GM12878 (cell line): Measurements from ENCODE around the gene KDELR1. TPM values are rescaled to one million over a fixed set of nuclear protein-coding genes. Genes with fewer than 3 reads are reported as not detected.

Experiments
- ATAC-seq: fragments of 200-7000 bp; cut with Tn5 transposase; 3 replicates; pipeline ENCODE4 v1.9.1; 2020; ENCODE audit warnings: mild to moderate bottlenecking, moderate library complexity
- BruUV-seq: library from RNA; stranded (reverse); fragments of 400-500 nt; replicated peaks from 2 replicates; lab custom pipeline; 2021; lab: Mats Ljungman, UMichigan
- CTCF ChIA-PET: fragments of 300-600 bp; sonication (Branson Sonifier 250); formaldehyde crosslinking; extraction: SDS; loops from one replicate; lab custom pipeline; 2021; ENCODE audit warnings: inconsistent platforms; lab: Yijun Ruan, JAX
- POLR2A ChIA-PET: fragments of 350-600 bp; formaldehyde crosslinking; extraction: SDS; loops from one replicate; lab custom pipeline; 2021; ENCODE audit warnings: inconsistent platforms; lab: Charles Lee
- RAD21 ChIA-PET: fragments of 300-600 bp; sonication (Branson Sonifier 250); formaldehyde crosslinking; loops from one replicate; lab custom pipeline; 2023; ENCODE audit warnings: antibody characterized with exemption; ENCODE audit not compliant: unreplicated experiment; lab: Charles Lee
- SMC1A ChIA-PET: fragments of 300-600 bp; sonication (Branson Sonifier 250); formaldehyde crosslinking; loops from one replicate; lab custom pipeline; 2023; ENCODE audit not compliant: unreplicated experiment, uncharacterized antibody; lab: Charles Lee
- DNase-seq: peaks from one replicate; pipeline ENCODE4 v3.0.0-alpha.2; 2011; ENCODE audit warnings: low read depth, low spot score
- FAIRE-seq: peaks from 3 replicates; lab custom pipeline; 2011; peaks lifted over from hg19 to GRCh38; lab: Jason Lieb, UNC
- H2AFZ ChIP-seq: 2 replicates; pipeline ENCODE4 v1.6.0; 2011; ENCODE audit warnings: low read depth, low read length, control low read depth; ENCODE audit not compliant: control insufficient read depth
- H3K27ac ChIP-seq: 2 replicates; pipeline ENCODE4 v1.5.1; 2011; ENCODE audit warnings: control low read depth; ENCODE audit not compliant: control insufficient read depth, insufficient read depth
- H3K27me3 ChIP-seq, 2 experiments: replicated peaks in 1 of 2; 2 replicates each; pipeline versions ENCODE4 v1.6.0 to v1.6.1; 2011; ENCODE audit warnings: low read length in 1 of 2; ENCODE audit not compliant: control insufficient read depth in 2 of 2, insufficient read depth in 2 of 2
- H3K36me3 ChIP-seq, 2 experiments: 2 replicates each; pipeline ENCODE4 v1.5.1; 2011; ENCODE audit warnings: low read length in 1 of 2; ENCODE audit not compliant: control insufficient read depth in 2 of 2, insufficient read depth in 2 of 2
- H3K4me1 ChIP-seq: 2 replicates; pipeline ENCODE4 v1.6.1; 2011; ENCODE audit warnings: mild to moderate bottlenecking, low read length, moderate library complexity, mixed read lengths; ENCODE audit not compliant: control insufficient read depth, insufficient read depth
- H3K4me2 ChIP-seq: 2 replicates; pipeline ENCODE4 v1.6.0; 2011; ENCODE audit warnings: control low read depth; ENCODE audit not compliant: control insufficient read depth, insufficient read depth
- H3K4me3 ChIP-seq: fragments of 200-600 bp; sonication (generic); 2 replicates; pipeline ENCODE4 v1.5.1; 2016
- H3K79me2 ChIP-seq: 2 replicates; pipeline ENCODE4 v1.6.0; 2011; ENCODE audit warnings: low read length; ENCODE audit not compliant: control insufficient read depth, insufficient read depth
- H3K9ac ChIP-seq: 2 replicates; pipeline ENCODE4 v1.8.0; 2011; ENCODE audit warnings: low read length, control low read depth, mixed read lengths; ENCODE audit not compliant: control insufficient read depth, insufficient read depth
- H3K9me3 ChIP-seq: replicated peaks from 3 replicates; pipeline ENCODE4 v1.5.1; 2011; ENCODE audit warnings: mild to moderate bottlenecking, low read length; ENCODE audit not compliant: control insufficient read depth, insufficient read depth
- H4K20me1 ChIP-seq: 2 replicates; pipeline ENCODE4 v1.6.0; 2011; ENCODE audit not compliant: control insufficient read depth, insufficient read depth
- MAX ChIP-seq: IDR thresholded peaks from 2 replicates; pipeline ENCODE4 v1.6.1; 2012; ENCODE audit warnings: low read depth, low read length, improper control_type of control experiment
- SRF ChIP-seq, 2 experiments: IDR thresholded peaks; 2 replicates each; pipeline ENCODE4 v1.6.1; 2011; ENCODE audit warnings: low read depth in 2 of 2, low read length in 2 of 2, mild to moderate bottlenecking in 1 of 2, moderate library complexity in 1 of 2
- TCF3 ChIP-seq: IDR thresholded peaks from 2 replicates; pipeline ENCODE4 v1.6.1; 2012; ENCODE audit warnings: low read depth, mild to moderate bottlenecking, low read length, borderline replicate concordance; ENCODE audit not compliant: insufficient read depth
- ZBED1 ChIP-seq: IDR thresholded peaks from 2 replicates; pipeline ENCODE4 v1.6.1; 2016; ENCODE audit warnings: borderline replicate concordance
- WGBS: methylation state at CpG from one replicate; pipeline ENCODE4 v1.1.6; 2016; ENCODE audit warnings: low lambda C conversion rate; ENCODE audit not compliant: insufficient replicate concordance, insufficient coverage; ENCODE audit errors: missing lambda C conversion rate; 5-methylcytosine and 5-hydroxymethylcytosine counted together
- in situ Hi-C: fragments of 300-500 bp; cut with MboI; formaldehyde crosslinking; loops from 9 replicates; pipeline ENCODE4 v1.14.3; 2018; ENCODE audit warnings: mixed read lengths
- intact Hi-C: fragments of 100-400 bp; cut with micrococcal nuclease; formaldehyde crosslinking; loops from one replicate; pipeline ENCODE4 v1.14.2; 2022; ENCODE audit not compliant: unreplicated experiment
- polyA plus RNA-seq, 11 experiments: library from polyadenylated mRNA; depleted of rRNA in 4 of 11; unstranded in 6 of 11; stranded (reverse) in 5 of 11; fragments of >200 nt; fragmentation: Nextera tagmentation in 4 of 11; fragmentation: Illumina TruSeq in 1 of 11; extraction: Ambion mirVana in 4 of 11; extraction: Trizol in 1 of 11; gene quantifications; 1 replicate in 1 of 11; 2 replicates in 10 of 11; pipeline versions ENCODE4 v1.2.1 to v1.2.3, GENCODE V29; 2011 to 2016; ENCODE audit warnings: inconsistent platforms in 2 of 11, missing spikeins in 2 of 11, low read depth in 1 of 11
- total RNA-seq, 4 experiments: library from RNA; depleted of rRNA in 3 of 4; stranded (reverse); fragments of >200 nt in 3 of 4; fragmentation: Illumina TruSeq in 1 of 4; extraction: Trizol in 1 of 4; gene quantifications; 2 replicates each; pipeline versions ENCODE4 v1.2.1 to v1.2.3, GENCODE V29; 2013 to 2021
- TF ChIP-seq, protein P1 (sequence below): IDR thresholded peaks from 2 replicates; pipeline ENCODE4 v1.6.1; 2012; ENCODE audit warnings: low read depth, low read length, improper control_type of control experiment
- TF ChIP-seq, protein P2 (sequence below): fragments of 450-650 bp; IDR thresholded peaks from 2 replicates; pipeline ENCODE4 v1.6.1; 2017; ENCODE audit warnings: mild to moderate bottlenecking, low read depth, inconsistent platforms; ENCODE audit not compliant: poor library complexity, severe bottlenecking
- TF ChIP-seq, protein P3 (sequence below): IDR thresholded peaks from 2 replicates; pipeline ENCODE4 v1.6.1; 2011; ENCODE audit warnings: borderline replicate concordance, low read depth, mild to moderate bottlenecking, moderate library complexity, mixed read lengths, low read length; ENCODE audit not compliant: insufficient read depth; ENCODE audit errors: extremely low read length
- TF ChIP-seq, protein P4 (sequence below): IDR thresholded peaks from 2 replicates; pipeline ENCODE4 v1.6.1; 2012; ENCODE audit warnings: low read length, inconsistent platforms
- TF ChIP-seq, protein P5 (sequence below), 3 experiments: IDR thresholded peaks in 2 of 3; conservative IDR thresholded peaks in 1 of 3; 2 replicates each; pipeline ENCODE4 v1.5.1; 2011; ENCODE audit warnings: low read depth in 3 of 3, low read length in 3 of 3, mild to moderate bottlenecking in 3 of 3, control low read depth in 2 of 3, moderate library complexity in 2 of 3, inconsistent platforms in 1 of 3, mixed read lengths in 1 of 3; ENCODE audit not compliant: control insufficient read depth in 2 of 3, insufficient read depth in 1 of 3; ENCODE audit errors: extremely low read depth in 1 of 3

The KDELR1 gene
- total and polyA plus RNA-seq, 10 of the 15 experiments (the other 5 are each of a cell fraction or from before 2014, with no cell fraction given): 2.3 to 71.0 (median 45.2) TPM

DNA sequence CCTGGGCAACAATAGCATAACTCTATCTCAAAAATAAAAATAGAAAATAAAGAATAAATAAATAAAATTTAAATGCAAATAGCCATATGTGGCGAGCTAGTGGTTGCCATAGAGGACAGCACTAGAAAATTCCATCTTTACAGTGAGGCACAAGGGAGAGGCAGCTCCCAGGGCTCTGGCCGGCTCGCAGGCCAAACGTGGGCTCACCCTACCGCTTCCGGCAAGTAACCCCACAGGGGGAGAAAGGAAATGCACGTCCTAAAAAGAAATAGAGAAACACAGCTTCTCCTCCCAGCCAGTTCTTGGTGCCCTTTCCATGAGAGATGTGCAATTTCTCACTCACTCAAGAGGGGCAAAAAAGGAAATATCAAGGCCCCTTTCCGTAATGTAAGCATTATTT lies 42.0 kb upstream of the KDELR1 start:
- 41% methylated on average over 8 of the region's 8 CpGs for WGBS
- no peaks in the 10 kb centered on the region for H4K20me1 ChIP-seq
- CTCF ChIA-PET: interaction anchor here (0.6 to 1.2 kb wide), 3 partner anchors 10 to 188 kb away, joined by 3 read pairs; partner anchors contain the start of gene GRWD1
- FAIRE-seq (no peak), ATAC-seq (peak; percentile 50), DNase-seq (no peak)
- peak overlapping the region; percentile 69 for H2AFZ ChIP-seq
- H3K4me1 ChIP-seq: no peaks in the 10 kb centered on the region
- no peak for TF ChIP-seq MAX
- TF ChIP-seq, protein P1, sequence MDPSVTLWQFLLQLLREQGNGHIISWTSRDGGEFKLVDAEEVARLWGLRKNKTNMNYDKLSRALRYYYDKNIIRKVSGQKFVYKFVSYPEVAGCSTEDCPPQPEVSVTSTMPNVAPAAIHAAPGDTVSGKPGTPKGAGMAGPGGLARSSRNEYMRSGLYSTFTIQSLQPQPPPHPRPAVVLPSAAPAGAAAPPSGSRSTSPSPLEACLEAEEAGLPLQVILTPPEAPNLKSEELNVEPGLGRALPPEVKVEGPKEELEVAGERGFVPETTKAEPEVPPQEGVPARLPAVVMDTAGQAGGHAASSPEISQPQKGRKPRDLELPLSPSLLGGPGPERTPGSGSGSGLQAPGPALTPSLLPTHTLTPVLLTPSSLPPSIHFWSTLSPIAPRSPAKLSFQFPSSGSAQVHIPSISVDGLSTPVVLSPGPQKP: no peak
- TF ChIP-seq, protein P2, sequence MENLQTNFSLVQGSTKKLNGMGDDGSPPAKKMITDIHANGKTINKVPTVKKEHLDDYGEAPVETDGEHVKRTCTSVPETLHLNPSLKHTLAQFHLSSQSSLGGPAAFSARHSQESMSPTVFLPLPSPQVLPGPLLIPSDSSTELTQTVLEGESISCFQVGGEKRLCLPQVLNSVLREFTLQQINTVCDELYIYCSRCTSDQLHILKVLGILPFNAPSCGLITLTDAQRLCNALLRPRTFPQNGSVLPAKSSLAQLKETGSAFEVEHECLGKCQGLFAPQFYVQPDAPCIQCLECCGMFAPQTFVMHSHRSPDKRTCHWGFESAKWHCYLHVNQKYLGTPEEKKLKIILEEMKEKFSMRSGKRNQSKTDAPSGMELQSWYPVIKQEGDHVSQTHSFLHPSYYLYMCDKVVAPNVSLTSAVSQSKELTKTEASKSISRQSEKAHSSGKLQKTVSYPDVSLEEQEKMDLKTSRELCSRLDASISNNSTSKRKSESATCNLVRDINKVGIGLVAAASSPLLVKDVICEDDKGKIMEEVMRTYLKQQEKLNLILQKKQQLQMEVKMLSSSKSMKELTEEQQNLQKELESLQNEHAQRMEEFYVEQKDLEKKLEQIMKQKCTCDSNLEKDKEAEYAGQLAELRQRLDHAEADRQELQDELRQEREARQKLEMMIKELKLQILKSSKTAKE: no peak
- TF ChIP-seq TCF3: no peak
- TF ChIP-seq, protein P3, sequence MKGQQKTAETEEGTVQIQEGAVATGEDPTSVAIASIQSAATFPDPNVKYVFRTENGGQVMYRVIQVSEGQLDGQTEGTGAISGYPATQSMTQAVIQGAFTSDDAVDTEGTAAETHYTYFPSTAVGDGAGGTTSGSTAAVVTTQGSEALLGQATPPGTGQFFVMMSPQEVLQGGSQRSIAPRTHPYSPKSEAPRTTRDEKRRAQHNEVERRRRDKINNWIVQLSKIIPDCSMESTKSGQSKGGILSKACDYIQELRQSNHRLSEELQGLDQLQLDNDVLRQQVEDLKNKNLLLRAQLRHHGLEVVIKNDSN: no peak
- TF ChIP-seq, protein P4, sequence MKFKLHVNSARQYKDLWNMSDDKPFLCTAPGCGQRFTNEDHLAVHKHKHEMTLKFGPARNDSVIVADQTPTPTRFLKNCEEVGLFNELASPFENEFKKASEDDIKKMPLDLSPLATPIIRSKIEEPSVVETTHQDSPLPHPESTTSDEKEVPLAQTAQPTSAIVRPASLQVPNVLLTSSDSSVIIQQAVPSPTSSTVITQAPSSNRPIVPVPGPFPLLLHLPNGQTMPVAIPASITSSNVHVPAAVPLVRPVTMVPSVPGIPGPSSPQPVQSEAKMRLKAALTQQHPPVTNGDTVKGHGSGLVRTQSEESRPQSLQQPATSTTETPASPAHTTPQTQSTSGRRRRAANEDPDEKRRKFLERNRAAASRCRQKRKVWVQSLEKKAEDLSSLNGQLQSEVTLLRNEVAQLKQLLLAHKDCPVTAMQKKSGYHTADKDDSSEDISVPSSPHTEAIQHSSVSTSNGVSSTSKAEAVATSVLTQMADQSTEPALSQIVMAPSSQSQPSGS: no peak
- peak; percentile 29 to 69; a peak in 1 of 4 replicates for TF ChIP-seq SRF (IDR thresholded peaks at IDR 0.05; ENCODE audit: low read depth in 2 of 2, low read length in 2 of 2)
- TF ChIP-seq, protein P5, sequence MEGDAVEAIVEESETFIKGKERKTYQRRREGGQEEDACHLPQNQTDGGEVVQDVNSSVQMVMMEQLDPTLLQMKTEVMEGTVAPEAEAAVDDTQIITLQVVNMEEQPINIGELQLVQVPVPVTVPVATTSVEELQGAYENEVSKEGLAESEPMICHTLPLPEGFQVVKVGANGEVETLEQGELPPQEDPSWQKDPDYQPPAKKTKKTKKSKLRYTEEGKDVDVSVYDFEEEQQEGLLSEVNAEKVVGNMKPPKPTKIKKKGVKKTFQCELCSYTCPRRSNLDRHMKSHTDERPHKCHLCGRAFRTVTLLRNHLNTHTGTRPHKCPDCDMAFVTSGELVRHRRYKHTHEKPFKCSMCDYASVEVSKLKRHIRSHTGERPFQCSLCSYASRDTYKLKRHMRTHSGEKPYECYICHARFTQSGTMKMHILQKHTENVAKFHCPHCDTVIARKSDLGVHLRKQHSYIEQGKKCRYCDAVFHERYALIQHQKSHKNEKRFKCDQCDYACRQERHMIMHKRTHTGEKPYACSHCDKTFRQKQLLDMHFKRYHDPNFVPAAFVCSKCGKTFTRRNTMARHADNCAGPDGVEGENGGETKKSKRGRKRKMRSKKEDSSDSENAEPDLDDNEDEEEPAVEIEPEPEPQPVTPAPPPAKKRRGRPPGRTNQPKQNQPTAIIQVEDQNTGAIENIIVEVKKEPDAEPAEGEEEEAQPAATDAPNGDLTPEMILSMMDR (IDR thresholded peaks at IDR 0.05 in 2 of 3, conservative IDR thresholded peaks at IDR 0.05 in 1 of 3; ENCODE audit: control insufficient read depth in 2 of 3, extremely low read depth in 1 of 3, insufficient read depth in 1 of 3, low read depth in 3 of 3, low read length in 3 of 3): peak in 1 of 3 experiments; percentile 19; a peak in 1 of 6 replicates
- TF ChIP-seq ZBED1: no peak
- no peak overlapping the region for H3K27ac ChIP-seq
- no TSS peak for BruUV-seq
- POLR2A ChIA-PET: interaction anchor here (1.0 kb wide), 1 partner anchor 15 kb away, joined by 3 read pairs; no protein-coding TSS in a partner anchor
- no peak overlapping the region for H3K4me3 ChIP-seq
- RAD21 ChIA-PET: no interaction called here
- in situ Hi-C loops: no loop called here
- H3K4me2 ChIP-seq: no peak overlapping the region
- H3K9me3 ChIP-seq: no peaks in the 10 kb centered on the region
- H3K36me3 ChIP-seq: no peaks in the 10 kb centered on the region
- no peaks in the 10 kb centered on the region for H3K27me3 ChIP-seq
- H3K9ac ChIP-seq: no peak overlapping the region
- no peaks in the 10 kb centered on the region for H3K79me2 ChIP-seq
- SMC1A ChIA-PET: interaction anchor here (0.9 kb wide), 1 partner anchor 147 kb away, joined by 3 read pairs; no protein-coding TSS in a partner anchor
- intact Hi-C loops: no loop called here
